Epithelial cell of proximal tubule (primary cell): ENCODE measurements around the gene SPTBN2. TPM values are rescaled to one million over a fixed set of nuclear protein-coding genes. Genes with fewer than 3 reads are reported as not detected.

Experiments used
- DNase-seq: peaks from one replicate; pipeline ENCODE4 v3.0.0-alpha.2; 2011; ENCODE audit warnings: low read depth
- H3K4me3 ChIP-seq: 2 replicates; pipeline ENCODE4 v1.5.1; 2011; ENCODE audit warnings: low read depth, mild to moderate bottlenecking, low read length
- CTCF ChIP-seq: conservative IDR thresholded peaks from 2 replicates; pipeline ENCODE4 v1.5.1; 2012; ENCODE audit warnings: low read depth, mild to moderate bottlenecking, low read length
- total RNA-seq: library from RNA; depleted of rRNA; stranded (reverse); fragments of >200 nt; gene quantifications from 2 replicates; pipeline ENCODE4 v1.2.3, GENCODE V29; 2015

Gene SPTBN2
- total RNA-seq, 1 donor from 2014 or later, result 63.9 TPM

- TF ChIP-seq CTCF, result no peak
- DNase-seq, result no peak
- H3K4me3 ChIP-seq, result no peak overlapping the region
These were observed 35.0 kb downstream of the SPTBN2 start for GRCh38 chr11:66694056-66694410.

GRCh38 chr11:66693356-66694055, 35.5 kb downstream of the SPTBN2 start:
- no peak for DNase-seq
- no peak overlapping the region for H3K4me3 ChIP-seq
- no peak for TF ChIP-seq CTCF

- no peak for DNase-seq
- no peak for TF ChIP-seq CTCF
- H3K4me3 ChIP-seq, result no peak overlapping the region
These were observed 36.1 kb downstream of the SPTBN2 start for GRCh38 chr11:66692871-66693331.

- DNase-seq, result no peak
- TF ChIP-seq CTCF, result no peak
- H3K4me3 ChIP-seq, result no peak overlapping the region
These were observed 36.6 kb downstream of the SPTBN2 start for GRCh38 chr11:66692446-66692845.

GRCh38 chr11:66691311-66691980, 37.6 kb downstream of the SPTBN2 start:
- H3K4me3 ChIP-seq, result no peak overlapping the region
- no peak for DNase-seq
- no peak for TF ChIP-seq CTCF

GRCh38 chr11:66689661-66690590, 39.1 kb downstream of the SPTBN2 start:
- H3K4me3 ChIP-seq, result no peak overlapping the region
- no peak for DNase-seq
- no peak for TF ChIP-seq CTCF
